ENCODE data around the gene PTPN21. TPM values are rescaled to one million over a fixed set of nuclear protein-coding genes. Genes with fewer than 3 reads are reported as not detected.

The PTPN21 gene
- total RNA-seq, 6 experiments from 2014 or later, result 6.0 to 12.2 (median 10.3) TPM

DNA sequence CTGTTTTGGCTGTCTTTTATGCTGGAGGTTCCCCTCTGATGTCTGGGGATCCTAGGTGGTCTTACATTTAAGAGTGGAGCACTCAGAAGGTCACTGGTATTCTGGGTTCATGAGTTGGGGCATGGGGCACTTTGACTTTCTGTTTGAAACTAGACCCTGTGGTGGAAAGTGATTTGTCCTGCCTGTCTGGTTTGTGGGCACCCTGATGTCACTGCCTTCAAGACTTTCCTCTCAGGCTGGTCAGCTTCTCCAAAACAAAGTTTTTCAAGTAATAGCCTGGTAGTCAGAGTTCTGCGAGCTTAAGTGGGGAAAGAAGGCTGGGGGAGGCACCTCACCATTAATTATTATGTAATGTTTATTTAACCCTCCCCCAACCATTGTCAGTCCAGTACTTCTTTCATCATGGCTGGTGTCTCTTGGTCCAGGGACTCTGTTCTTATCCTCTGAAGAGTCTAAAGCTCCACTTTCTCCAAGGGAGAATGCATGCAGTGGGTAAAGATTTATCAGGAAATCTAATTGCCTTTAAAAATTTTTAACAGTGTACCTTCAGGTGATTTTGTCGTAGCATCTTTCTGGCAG lies 43.4 kb upstream of the PTPN21 start:
- H3K4me1 ChIP-seq, result no peaks in the 10 kb centered on the region
- intact Hi-C loops (cut with DNase I), result no loop called here
- no peak overlapping the region for H3K4me3 ChIP-seq
- DNase-seq (no peak), ATAC-seq (peak; percentile 25 to 59 (median 44))
- H3K9me3 ChIP-seq, result no peaks in the 10 kb centered on the region
- TF ChIP-seq POLR2A (IDR thresholded peaks at IDR 0.05), result no peak
- TF ChIP-seq, protein P1, sequence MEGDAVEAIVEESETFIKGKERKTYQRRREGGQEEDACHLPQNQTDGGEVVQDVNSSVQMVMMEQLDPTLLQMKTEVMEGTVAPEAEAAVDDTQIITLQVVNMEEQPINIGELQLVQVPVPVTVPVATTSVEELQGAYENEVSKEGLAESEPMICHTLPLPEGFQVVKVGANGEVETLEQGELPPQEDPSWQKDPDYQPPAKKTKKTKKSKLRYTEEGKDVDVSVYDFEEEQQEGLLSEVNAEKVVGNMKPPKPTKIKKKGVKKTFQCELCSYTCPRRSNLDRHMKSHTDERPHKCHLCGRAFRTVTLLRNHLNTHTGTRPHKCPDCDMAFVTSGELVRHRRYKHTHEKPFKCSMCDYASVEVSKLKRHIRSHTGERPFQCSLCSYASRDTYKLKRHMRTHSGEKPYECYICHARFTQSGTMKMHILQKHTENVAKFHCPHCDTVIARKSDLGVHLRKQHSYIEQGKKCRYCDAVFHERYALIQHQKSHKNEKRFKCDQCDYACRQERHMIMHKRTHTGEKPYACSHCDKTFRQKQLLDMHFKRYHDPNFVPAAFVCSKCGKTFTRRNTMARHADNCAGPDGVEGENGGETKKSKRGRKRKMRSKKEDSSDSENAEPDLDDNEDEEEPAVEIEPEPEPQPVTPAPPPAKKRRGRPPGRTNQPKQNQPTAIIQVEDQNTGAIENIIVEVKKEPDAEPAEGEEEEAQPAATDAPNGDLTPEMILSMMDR (IDR thresholded peaks at IDR 0.05), result no peak
- H3K27ac ChIP-seq, result no peak overlapping the region
- H3K36me3 ChIP-seq, result peaks cover 0 to 80% (median 24%) of the 10 kb centered on the region in 4 donors
- 79% methylated on average over 2 of the region's 2 CpGs for WGBS (ENCODE audit: insufficient coverage, low coverage, low lambda C conversion rate, missing lambda C conversion rate)
- H3K27me3 ChIP-seq, result no peaks in the 10 kb centered on the region

DNA sequence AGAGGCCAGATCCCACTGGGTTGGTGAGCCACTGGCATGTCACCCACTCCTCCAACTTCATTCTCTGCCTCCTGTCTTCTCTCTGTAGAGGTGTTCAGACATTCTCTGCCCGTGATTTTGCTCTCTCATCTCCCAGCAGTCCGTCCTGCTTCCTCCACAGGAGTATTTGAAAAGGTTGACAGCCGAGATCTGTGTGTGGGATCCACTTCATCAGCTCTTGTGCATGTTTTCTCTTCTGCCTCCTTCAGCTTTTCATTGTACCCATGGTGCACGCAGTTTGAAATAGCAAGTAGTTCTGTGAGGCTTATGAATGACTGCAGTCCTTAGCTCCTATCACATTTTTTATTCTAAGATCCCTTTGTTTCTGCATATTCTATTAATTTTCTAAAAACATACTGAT lies 42.8 kb upstream of the PTPN21 start:
- Histone ChIP-seq H3K27ac (no peak overlapping the region), H3K36me3 (peaks cover 0 to 74% (median 22%) of the 10 kb centered on the region in 4 donors), H3K4me3 (no peak overlapping the region), H3K9me3 (no peaks in the 10 kb centered on the region), H3K4me1 (no peaks in the 10 kb centered on the region), H3K27me3 (no peaks in the 10 kb centered on the region)
- ATAC-seq, result no peak
- intact Hi-C loops (cut with DNase I), result no loop called here
- no peak for DNase-seq
- no peak for TF ChIP-seq POLR2A (IDR thresholded peaks at IDR 0.05)
- TF ChIP-seq, protein P1 (IDR thresholded peaks at IDR 0.05), result no peak
- WGBS (ENCODE audit: insufficient coverage, low coverage, low lambda C conversion rate, missing lambda C conversion rate), result 83% methylated on average over 2 of the region's 4 CpGs

DNA sequence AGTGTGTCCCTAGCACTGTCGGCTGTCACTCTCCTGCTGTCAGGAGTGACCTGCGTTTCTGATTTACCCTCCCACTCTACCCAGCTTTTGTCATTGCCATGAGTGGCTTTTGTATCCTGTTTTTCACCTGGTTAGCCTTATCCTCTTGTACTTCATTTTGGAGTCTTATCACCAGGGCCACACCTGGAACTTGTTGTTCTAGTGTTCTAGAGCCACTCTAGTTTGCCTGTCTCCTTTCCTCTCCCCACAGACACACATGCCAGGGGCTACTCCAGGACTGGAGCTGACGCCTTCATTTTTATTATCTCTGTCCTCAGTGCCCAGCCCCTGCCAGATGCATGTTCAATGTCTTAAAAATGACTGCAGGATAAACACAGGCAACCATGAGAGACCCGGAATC lies 42.2 kb upstream of the PTPN21 start:
- Histone ChIP-seq H3K4me3 (no peak overlapping the region), H3K27me3 (no peaks in the 10 kb centered on the region), H3K27ac (no peak overlapping the region), H3K4me1 (no peaks in the 10 kb centered on the region), H3K36me3 (peaks cover 0 to 68% (median 17%) of the 10 kb centered on the region in 4 donors), H3K9me3 (no peaks in the 10 kb centered on the region)
- ATAC-seq (peak in 1 of 4 donors; percentile 10), DNase-seq (no peak)
- TF ChIP-seq, protein P1 (IDR thresholded peaks at IDR 0.05), result no peak
- no peak for TF ChIP-seq POLR2A (IDR thresholded peaks at IDR 0.05)
- intact Hi-C loops (cut with DNase I), result no loop called here
- 94% methylated on average over 4 of the region's 4 CpGs for WGBS (ENCODE audit: insufficient coverage, low coverage, low lambda C conversion rate, missing lambda C conversion rate)

DNA sequence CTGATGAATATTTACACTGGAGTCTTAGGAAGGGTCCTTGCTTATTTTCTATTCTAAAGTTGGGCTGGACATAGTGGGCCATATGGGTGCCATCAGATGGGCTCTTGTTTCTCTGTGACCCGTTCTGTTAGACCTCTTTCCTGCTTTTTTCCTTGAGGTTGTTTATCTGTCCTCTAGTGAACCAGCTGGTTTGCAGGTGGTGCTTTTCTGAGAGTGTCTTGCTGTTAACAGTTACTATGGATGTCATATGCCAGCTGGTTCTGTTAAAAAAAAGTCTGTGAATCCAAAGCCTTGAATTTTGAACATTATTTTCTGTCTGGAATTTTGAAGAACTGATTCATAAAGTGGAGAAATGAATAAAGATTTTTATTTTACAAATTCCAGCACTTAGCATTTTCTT lies 37.2 kb upstream of the PTPN21 start:
- Histone ChIP-seq H3K36me3 (peaks cover 0 to 62% (median 4%) of the 10 kb centered on the region in 4 donors), H3K27me3 (no peaks in the 10 kb centered on the region), H3K27ac (no peak overlapping the region), H3K4me3 (no peak overlapping the region), H3K9me3 (no peaks in the 10 kb centered on the region), H3K4me1 (no peaks in the 10 kb centered on the region)
- ATAC-seq (no peak), DNase-seq (no peak)
- 75% methylated on average over 1 of the region's 1 CpG for WGBS (ENCODE audit: insufficient coverage, low coverage, low lambda C conversion rate, missing lambda C conversion rate)
- intact Hi-C loops (cut with DNase I), result no loop called here
- no peak for TF ChIP-seq POLR2A (IDR thresholded peaks at IDR 0.05)
- TF ChIP-seq, protein P1 (IDR thresholded peaks at IDR 0.05), result no peak

All from right lobe of liver (tissue), 6 donors.